Measurements from ENCODE around the gene CYP2C18. TPM values are rescaled to one million over a fixed set of nuclear protein-coding genes. Genes with fewer than 3 reads are reported as not detected.
"Not testable (repeated sequence)": the region's sequence is repeated elsewhere in the genome, so short reads cannot be mapped to it uniquely, and the experiment has no call there.

CYP2C18 gene
- total RNA-seq: not detected
- polyA plus RNA-seq: 0.04 TPM

DNA sequence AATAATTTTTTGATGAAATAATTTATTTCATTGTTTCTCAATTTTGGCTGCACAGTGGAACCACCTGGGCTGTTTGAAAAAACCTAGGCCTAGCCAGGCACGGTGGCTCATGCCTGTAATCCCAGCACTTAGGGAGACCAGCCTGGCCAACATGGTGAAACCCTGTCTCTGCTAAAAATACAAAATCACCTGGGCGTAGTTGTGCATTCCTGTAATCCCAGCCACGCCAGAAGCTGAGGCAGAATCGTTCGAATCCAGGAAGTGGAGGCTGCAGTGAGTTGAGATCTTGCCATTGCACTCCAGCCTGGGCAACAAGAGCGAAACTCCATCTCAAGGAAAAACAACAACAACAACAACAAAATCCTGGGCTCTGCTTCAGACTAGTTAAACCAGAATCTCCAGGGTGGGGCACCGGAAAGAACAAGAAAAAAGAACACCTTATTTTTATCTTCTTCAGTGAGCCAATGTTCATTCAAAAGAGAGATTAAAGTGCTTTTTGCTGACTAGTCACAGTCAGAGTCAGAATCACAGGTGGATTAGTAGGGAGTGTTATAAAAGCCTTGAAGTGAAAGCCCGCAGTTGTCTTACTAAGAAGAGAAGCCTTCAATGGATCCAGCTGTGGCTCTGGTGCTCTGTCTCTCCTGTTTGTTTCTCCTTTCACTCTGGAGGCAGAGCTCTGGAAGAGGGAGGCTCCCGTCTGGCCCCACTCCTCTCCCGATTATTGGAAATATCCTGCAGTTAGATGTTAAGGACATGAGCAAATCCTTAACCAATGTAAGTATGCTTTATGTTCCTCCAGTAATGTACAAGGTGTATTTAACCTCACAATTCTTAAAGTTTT, at the start of gene CYP2C18:
TSS of gene CYP2C18 (plus strand) at position 516 of the 841 bp plus-strand sequence. CDS start at position 607, 91 bp downstream.
- no peak within 1 kb of the TSS for H3K27ac ChIP-seq (ENCODE audit: low read depth)
- 76% methylated on average over 10 of the region's 10 CpGs for WGBS

DNA sequence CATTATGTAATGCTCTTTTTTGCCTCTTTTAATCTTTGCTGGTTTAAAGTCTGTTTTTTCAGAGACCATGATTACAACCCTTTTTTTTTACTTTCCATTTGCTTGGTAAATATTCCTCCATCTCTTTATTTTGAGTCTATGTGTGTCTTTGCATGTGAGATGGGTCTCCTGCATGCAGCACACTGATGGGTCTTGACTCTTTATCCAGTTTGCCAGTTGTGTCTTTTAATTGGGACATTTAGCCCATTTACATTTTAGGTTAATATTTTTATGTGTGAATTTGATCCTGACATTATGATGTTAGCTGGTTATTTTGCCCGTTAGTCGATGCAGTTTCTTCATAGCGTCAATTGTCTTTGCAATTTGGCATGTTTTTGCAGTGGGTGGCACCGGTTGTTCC, 45.4 kb upstream of the CYP2C18 start:
- H3K36me3 ChIP-seq (ENCODE audit: insufficient read depth); DNase-seq (ENCODE audit: extremely low spot score): not testable (repeated sequence)
- WGBS: 95% methylated on average over 4 of the region's 4 CpGs

More for the DNA sequence above, at the start of gene CYP2C18:
- H3K36me3 ChIP-seq (ENCODE audit: insufficient read depth): no peaks in the 10 kb centered on the region
- H3K4me1 ChIP-seq (ENCODE audit: insufficient read depth): no peaks in the 10 kb centered on the region
- H3K4me3 ChIP-seq (ENCODE audit: low read depth, low read length): no peak within 1 kb of the TSS
- no peak for DNase-seq (ENCODE audit: extremely low spot score)

DNA sequence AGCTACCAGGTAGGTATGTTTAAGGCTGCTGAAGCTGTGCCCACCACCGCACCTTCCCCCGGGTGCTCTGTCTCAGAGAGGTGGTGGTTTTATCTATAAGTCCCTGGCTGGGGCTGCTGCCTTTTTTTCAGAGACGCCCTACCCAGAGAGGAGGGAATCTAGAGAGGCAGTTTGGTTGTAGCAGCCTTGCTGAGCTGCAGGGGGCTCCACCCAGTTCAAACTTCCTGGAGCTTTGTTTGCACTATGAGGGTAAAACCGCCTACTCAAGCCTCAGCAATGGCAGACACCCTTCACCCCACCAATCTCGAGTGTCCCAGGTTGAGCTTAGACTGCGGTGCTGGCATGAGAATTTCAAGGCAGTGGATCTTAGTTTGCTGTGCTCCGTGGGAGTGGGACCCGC, 43.6 kb upstream of the CYP2C18 start:
- Histone ChIP-seq H3K4me3 (ENCODE audit: low read depth, low read length) (no peak overlapping the region), H3K36me3 (ENCODE audit: insufficient read depth) (no peaks in the 10 kb centered on the region), H3K4me1 (ENCODE audit: insufficient read depth) (no peaks in the 10 kb centered on the region), H3K27ac (ENCODE audit: low read depth) (no peak overlapping the region)
- WGBS: 90% methylated on average over 8 of the region's 8 CpGs
- DNase-seq (ENCODE audit: extremely low spot score): no peak

More for the DNA sequence above, 45.4 kb upstream of the CYP2C18 start:
- not testable (repeated sequence) for H3K27ac ChIP-seq (ENCODE audit: low read depth); H3K4me3 ChIP-seq (ENCODE audit: low read depth, low read length); H3K4me1 ChIP-seq (ENCODE audit: insufficient read depth)

DNA sequence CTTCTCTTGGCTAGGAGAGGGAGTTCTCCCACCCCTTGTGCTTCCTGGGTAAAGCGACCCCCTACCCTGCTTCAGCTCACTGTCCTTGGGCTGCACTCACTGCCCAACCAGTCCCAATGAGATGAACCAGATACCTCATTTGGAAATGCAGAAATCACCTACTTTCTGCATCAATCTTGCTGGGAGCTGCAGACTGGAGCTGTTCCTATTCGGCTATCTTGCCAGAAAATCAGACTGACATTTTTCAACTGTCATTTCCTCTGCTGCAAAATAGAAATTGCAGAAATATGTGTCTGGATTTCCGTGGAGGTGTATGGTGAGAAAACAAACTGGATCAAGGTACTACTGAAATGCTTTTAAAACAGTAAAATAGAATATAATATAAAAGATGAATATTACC, 43.0 kb upstream of the CYP2C18 start:
- no peaks in the 10 kb centered on the region for H3K36me3 ChIP-seq (ENCODE audit: insufficient read depth)
- no peak overlapping the region for H3K4me3 ChIP-seq (ENCODE audit: low read depth, low read length)

DNA sequence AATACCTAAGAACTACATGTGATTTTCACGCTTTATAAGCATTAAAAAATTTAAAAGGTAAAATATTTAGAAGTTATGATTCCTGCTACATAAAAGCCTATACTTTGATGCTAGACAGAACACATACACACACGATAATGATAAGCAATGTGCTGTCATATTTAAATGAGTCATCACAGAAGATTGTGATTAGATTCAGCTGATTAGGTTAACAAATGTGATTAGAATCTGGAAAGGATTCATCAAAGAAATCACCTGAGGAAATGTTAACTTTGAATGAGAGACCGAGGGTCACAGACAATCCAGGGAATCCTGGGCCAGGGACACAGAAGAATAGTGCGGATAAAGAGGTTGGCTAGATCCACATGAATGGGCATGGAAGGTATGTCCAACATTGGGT, 42.0 kb upstream of the CYP2C18 start:
- no peak overlapping the region for H3K4me3 ChIP-seq (ENCODE audit: low read depth, low read length)
- no peaks in the 10 kb centered on the region for H3K36me3 ChIP-seq (ENCODE audit: insufficient read depth)
- DNase-seq (ENCODE audit: extremely low spot score): no peak
- H3K27ac ChIP-seq (ENCODE audit: low read depth): no peak overlapping the region
- no peaks in the 10 kb centered on the region for H3K4me1 ChIP-seq (ENCODE audit: insufficient read depth)
- WGBS: 69% methylated on average over 4 of the region's 4 CpGs

More for the DNA sequence above, 43.0 kb upstream of the CYP2C18 start:
- Histone ChIP-seq H3K4me1 (ENCODE audit: insufficient read depth) (no peaks in the 10 kb centered on the region), H3K27ac (ENCODE audit: low read depth) (no peak overlapping the region)
- WGBS: 60% methylated on average over 3 of the region's 3 CpGs
- no peak for DNase-seq (ENCODE audit: extremely low spot score)

DNA sequence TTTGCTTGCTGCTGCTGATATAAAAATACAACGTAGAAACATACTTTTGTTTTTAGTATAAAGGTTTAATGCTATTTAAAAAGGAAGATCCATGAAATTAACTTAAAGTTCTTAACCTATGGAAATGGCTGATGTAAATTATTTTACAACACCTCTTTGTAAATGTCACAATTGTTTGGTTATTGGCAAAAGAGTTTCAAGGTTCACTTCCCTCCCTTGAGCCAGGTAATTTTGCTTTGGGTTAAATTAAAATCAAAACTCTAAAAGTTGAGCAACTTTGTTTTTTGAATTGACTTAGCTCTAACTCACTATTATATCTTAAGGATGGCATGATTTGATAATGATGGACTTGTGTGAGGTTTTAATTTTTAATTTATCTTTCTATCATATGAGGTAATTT, 39.2 kb upstream of the CYP2C18 start:
- Histone ChIP-seq H3K4me3 (ENCODE audit: low read depth, low read length) (no peak overlapping the region), H3K27ac (ENCODE audit: low read depth) (no peak overlapping the region), H3K4me1 (ENCODE audit: insufficient read depth) (no peaks in the 10 kb centered on the region), H3K36me3 (ENCODE audit: insufficient read depth) (no peaks in the 10 kb centered on the region)
- WGBS: 79% methylated on average over 1 of the region's 1 CpG
- DNase-seq (ENCODE audit: extremely low spot score): no peak

DNA sequence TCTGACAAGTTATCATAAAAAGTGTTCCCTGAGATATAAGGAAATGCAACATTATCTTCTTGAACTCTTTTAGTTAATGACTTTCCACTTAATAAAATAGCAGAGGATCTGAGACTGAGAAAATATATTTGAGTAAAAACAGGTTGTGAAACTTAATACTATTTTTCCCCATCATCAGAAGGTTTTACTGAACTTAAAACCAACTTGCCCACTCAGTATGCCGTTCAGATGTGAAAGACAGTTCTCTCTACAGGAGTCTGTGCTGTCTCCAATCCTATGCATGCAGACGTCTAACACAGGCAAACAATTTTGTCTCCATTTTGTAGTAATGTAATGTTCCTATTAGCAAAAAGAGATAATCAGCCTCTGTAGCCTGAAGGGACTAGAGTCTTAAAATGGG, 38.2 kb upstream of the CYP2C18 start:
- DNase-seq (ENCODE audit: extremely low spot score): no peak
- Histone ChIP-seq H3K4me1 (ENCODE audit: insufficient read depth) (no peaks in the 10 kb centered on the region), H3K36me3 (ENCODE audit: insufficient read depth) (no peaks in the 10 kb centered on the region), H3K27ac (ENCODE audit: low read depth) (no peak overlapping the region), H3K4me3 (ENCODE audit: low read depth, low read length) (no peak overlapping the region)
- 29% methylated on average over 2 of the region's 2 CpGs for WGBS

DNA sequence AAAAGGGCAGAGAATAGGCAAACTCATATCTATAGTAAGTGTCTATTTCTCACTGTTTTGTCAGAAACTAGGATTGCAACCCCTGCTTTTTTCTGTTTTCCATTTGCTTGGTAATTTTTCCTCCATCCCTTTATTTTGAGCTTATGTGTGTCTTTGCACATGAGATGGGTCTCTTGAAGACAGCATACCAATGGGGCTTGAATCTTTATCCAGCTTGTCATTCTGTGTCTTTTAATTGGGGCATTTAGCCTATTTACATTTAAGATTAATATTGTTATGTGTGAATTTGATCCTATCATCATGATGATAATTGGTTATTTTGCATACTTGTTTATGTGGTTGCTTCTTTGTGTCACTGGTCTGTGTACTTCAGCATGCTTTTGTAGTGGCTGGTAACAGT, 28.3 kb upstream of the CYP2C18 start:
- not testable (repeated sequence) for H3K27ac ChIP-seq (ENCODE audit: low read depth); H3K36me3 ChIP-seq (ENCODE audit: insufficient read depth); DNase-seq (ENCODE audit: extremely low spot score); H3K4me1 ChIP-seq (ENCODE audit: insufficient read depth); H3K4me3 ChIP-seq (ENCODE audit: low read depth, low read length)

DNA sequence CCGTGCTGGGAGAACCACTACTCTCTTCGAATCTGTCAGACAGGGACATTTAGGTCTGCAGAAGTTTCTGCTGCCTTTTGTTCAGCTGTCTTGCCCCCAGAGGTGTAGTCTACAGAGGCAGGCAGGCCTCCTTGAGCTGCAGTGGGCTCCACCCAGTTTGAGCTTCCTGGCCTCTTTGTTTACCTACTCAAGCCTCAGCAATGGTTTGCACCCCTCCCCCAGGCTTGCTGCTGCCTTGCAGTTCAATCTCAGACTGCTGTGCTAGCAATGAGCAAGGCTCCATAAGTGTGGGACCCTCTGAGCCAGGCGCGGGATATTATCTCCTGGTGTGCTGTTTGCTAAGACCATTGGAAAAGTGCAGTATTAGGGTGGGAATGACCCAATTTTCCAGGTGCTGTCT, 20.5 kb upstream of the CYP2C18 start:
- not testable (repeated sequence) for H3K36me3 ChIP-seq (ENCODE audit: insufficient read depth); H3K27ac ChIP-seq (ENCODE audit: low read depth); H3K4me3 ChIP-seq (ENCODE audit: low read depth, low read length); H3K4me1 ChIP-seq (ENCODE audit: insufficient read depth); DNase-seq (ENCODE audit: extremely low spot score)
- WGBS: 84% methylated on average over 4 of the region's 4 CpGs

DNA sequence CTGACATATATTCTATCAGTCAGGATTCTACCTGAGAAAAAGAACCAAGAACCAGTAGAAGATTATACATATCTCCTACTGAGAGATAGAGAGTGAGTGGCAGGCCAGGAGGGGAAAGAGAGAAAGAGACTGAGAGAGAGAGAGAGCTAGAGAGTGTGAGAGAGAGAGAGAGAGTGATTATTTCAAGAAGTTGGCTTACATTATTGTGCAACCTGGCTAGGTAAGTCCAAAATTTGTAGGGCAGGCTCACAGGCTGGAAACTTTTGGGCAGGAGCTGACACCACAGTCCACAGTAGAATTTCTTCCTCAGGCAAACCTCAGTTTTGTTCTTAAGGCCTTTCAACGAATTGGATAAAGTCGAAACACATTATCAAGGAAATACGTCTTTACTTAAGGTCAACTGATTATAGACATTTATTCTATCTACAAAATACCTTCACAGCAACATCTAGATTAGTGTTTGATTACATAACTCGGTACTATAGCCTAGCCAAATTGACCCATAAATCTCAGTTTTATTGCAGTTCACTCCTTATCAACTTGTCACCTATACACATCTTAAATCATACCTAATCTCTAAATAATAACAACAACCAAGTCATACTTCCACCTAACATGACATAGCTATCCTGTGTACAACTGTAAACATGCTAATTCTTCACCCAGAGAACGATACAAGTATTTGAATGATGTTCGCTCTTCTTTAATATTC, 17.0 kb upstream of the CYP2C18 start:
- 41% methylated on average over 6 of the region's 6 CpGs for WGBS
- no peak overlapping the region for H3K27ac ChIP-seq (ENCODE audit: low read depth)
- no peak overlapping the region for H3K4me3 ChIP-seq (ENCODE audit: low read depth, low read length)
- H3K36me3 ChIP-seq (ENCODE audit: insufficient read depth): no peaks in the 10 kb centered on the region
- H3K4me1 ChIP-seq (ENCODE audit: insufficient read depth): no peaks in the 10 kb centered on the region
- no peak for DNase-seq (ENCODE audit: extremely low spot score)

DNA sequence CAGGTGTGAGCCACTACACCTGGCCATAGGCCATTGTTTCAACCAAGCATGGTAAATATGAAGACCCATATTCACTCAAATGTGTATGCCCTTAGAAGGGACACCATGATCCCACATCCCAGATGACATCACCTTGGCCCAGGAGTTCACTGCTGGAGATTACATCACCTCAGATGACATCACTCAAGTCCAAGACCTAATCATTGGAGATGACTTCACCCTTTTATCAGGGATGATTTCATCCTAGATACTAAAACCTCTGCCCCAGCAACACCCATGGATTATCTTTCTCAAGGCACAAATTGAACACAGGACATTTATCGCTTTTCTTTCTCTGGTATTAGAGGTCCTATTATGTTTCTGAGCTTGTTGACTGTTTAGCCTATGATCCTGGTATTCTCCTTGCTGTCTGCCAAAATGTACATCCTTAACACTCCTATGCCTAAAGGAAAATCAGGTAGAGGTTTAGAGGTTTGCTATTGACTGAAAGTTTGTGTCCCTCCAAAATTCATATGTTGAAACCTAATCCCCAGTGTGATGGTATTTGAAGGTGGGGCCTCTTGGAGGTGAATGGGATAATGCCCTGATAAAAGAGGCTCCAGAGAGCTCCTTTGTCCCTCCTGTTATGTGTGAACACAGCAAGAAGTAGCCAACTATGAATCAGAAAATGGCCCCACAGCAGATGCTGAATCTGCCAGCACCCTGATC, 9.8 kb upstream of the CYP2C18 start:
- H3K4me3 ChIP-seq (ENCODE audit: low read depth, low read length): no peak overlapping the region
- WGBS: 96% methylated on average over 1 of the region's 1 CpG
- H3K4me1 ChIP-seq (ENCODE audit: insufficient read depth): no peaks in the 10 kb centered on the region
- no peak for DNase-seq (ENCODE audit: extremely low spot score)
- no peaks in the 10 kb centered on the region for H3K36me3 ChIP-seq (ENCODE audit: insufficient read depth)
- H3K27ac ChIP-seq (ENCODE audit: low read depth): no peak overlapping the region

DNA sequence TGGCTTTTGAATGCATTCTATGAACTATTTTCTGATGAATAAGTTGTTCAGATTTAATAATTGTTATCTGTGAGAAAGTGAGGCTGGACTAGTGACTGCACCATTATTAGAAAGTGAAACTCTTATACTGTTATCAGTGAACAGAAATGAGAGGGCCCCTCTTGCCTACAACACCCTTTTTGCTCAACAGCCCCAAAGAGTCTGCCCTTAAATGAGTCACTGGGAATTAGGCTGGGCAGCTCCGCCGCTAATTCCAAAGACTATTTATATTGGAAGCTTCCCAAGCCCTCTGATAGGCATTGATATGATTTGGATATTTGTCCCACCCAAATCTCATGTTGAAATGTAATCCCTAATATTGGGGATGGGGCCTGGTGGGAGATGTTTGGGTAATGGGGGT, 7.0 kb upstream of the CYP2C18 start:
- Histone ChIP-seq H3K36me3 (ENCODE audit: insufficient read depth) (no peaks in the 10 kb centered on the region), H3K4me3 (ENCODE audit: low read depth, low read length) (no peak overlapping the region), H3K27ac (ENCODE audit: low read depth) (no peak overlapping the region), H3K4me1 (ENCODE audit: insufficient read depth) (no peaks in the 10 kb centered on the region)
- WGBS: 79% methylated on average over 2 of the region's 2 CpGs
- DNase-seq (ENCODE audit: extremely low spot score): no peak

DNA sequence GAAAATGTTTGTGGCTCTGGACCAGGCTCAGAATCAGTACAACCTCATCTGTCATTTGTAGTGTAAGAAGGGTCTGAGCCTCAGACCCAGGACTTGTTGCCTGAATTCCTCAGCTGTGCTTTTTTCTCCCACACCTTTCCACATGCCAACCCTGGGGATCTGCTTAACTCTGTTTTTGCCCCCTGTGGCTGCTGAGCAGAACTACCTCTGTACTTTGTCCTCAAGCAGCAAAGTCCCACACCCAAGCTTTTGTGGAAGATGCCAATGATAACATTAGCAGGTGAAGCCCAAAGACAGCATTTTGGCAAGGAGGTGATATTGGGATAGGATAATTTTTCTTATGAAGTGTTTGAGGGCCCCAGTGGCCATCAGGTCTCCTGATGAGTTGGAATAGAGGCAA, 5.8 kb upstream of the CYP2C18 start:
- Histone ChIP-seq H3K4me1 (ENCODE audit: insufficient read depth) (no peaks in the 10 kb centered on the region), H3K27ac (ENCODE audit: low read depth) (no peak overlapping the region), H3K4me3 (ENCODE audit: low read depth, low read length) (no peak overlapping the region), H3K36me3 (ENCODE audit: insufficient read depth) (no peaks in the 10 kb centered on the region)
- DNase-seq (ENCODE audit: extremely low spot score): no peak

DNA sequence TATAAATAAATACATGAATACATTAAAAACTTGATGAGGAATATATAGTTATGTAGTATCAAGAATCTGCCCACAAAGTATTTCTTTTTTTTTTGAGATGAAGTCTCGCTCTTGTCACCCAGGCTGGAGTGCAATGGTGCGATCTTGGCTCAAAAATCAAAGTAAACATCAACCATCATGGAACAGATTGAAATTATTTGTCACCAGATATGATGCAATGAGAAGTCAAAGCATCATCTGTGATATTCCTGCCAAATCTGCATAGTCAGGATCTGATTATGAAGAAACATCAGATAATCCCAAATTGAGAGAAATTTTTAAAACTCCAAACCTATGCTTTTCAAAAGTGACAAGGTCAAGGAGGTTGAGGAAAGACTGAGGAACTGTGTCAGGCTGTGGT, 5.1 kb upstream of the CYP2C18 start:
- 92% methylated on average over 2 of the region's 2 CpGs for WGBS
- H3K36me3 ChIP-seq (ENCODE audit: insufficient read depth): no peaks in the 10 kb centered on the region

More for the DNA sequence above, 5.1 kb upstream of the CYP2C18 start:
- Histone ChIP-seq H3K4me1 (ENCODE audit: insufficient read depth) (no peaks in the 10 kb centered on the region), H3K27ac (ENCODE audit: low read depth) (no peak overlapping the region), H3K4me3 (ENCODE audit: low read depth, low read length) (no peak overlapping the region)
- no peak for DNase-seq (ENCODE audit: extremely low spot score)

Data from urinary bladder (tissue), 4 donors.